IPS DF 4.7 (cell line): ENCODE results near the gene STT3B.

Source experiments
- DNase-seq: peaks from one replicate; pipeline ENCODE4 v3.0.0-alpha.2; 2013; ENCODE audit warnings: low spot score; ENCODE audit errors: extremely low read depth

Gene STT3B

DNA sequence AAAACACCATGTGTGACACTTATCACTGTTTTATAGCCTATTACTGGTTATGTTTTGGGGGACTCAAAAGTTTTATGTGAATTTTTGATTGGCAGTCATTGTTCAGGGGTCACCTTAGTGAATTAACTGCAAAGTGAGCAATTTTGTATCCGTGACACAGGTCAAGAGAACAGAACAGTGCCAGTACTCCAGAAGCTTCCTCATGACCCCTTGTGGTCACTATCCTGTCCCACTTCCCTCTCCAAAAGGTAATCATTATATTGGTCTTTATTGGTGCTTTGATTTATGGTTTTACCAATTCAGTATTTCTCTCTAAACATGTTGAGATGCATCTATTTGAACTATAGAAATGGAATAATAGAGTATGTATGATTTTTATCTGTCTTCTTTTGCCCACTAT, 107.1 kb downstream of the STT3B start:
- DNase-seq = no peak

DNA sequence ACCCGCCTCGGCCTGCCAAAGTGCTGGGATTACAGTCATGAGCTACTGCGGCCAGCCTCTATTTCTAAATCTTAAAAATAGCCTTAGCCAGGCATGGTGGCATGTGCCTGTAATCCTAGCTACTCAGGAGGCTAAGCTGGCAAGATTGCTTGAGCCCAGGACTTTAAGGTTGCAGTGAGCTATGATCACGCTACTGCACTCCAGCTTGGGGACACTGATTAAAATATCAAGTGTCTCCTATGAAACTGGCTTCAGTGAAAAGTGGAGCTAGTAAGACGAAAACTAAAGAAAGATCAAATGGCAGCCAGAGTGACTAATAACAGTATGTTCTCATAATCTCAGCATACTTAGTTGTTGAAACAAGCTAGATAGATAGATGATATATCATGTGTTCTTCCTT, 112.5 kb downstream of the STT3B start:
- DNase-seq = no peak

DNA sequence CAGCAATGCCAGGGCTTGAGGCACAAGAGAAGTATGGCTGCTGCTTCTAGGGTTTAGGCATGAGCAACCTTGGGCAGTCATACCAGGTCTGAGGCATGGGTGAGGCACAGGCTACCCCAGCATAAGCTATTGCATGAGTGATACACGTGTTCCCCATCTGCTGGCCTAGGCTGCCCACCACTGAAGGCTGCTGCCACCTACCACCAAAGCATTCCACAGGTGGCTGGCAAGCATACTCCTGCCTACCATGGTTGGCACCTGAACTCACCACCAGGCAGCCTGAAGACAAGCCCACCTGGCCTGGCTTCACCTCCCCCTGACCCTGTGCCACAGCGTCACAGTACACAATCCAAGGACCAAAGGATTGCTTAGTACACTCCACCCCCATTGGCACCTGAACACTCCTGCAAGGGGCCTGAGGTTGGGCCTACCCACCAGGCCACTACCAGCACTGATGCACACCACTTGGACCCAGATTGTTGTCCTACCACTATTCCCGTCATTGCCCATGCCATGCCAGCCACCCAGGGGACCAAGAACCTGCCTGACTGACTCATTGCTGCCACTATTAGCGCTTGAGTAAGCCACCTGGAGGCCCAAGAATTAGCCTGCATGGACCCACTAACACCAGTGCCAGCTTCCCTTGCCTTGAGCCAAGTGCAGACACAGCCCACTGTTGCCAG, 115.7 kb downstream of the STT3B start:
- DNase-seq = no peak

DNA sequence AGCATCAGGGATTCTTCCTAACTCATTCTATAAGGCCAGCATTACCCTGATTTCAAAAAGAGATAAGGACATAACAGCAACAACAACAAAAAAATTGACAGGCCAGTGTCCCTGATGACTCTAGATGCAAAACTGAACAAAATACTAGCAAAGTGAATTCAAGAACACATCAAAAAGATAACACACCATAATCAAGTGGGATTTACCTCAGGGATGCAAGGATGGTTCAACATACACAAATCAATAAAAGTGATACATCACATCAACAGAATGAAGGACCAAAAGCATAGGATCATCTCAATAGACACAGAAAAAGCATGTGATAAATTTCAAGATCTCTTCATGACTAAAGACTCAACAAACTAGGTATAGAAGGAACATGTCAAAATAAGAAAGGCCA, 119.6 kb downstream of the STT3B start:
- DNase-seq = no peak

DNA sequence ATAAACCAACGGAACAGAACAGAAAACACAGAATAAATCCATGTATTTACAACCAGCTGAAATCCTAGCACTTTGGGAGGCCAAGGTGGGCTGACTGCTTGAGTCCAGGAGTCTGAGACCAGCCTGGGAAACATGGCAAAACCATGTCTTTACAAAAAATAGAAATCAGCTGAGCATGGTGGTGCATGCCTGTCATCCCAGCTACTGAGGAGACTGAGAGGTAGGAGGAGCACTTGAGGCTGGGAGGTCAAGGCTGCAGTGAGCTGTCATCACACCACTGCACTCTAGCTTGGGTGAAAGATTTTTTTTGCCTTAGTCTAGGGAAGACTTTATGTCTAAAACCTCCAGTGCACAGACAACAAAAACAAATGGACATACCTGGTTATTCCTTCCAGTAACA, 120.7 kb downstream of the STT3B start:
- no peak for DNase-seq

DNA sequence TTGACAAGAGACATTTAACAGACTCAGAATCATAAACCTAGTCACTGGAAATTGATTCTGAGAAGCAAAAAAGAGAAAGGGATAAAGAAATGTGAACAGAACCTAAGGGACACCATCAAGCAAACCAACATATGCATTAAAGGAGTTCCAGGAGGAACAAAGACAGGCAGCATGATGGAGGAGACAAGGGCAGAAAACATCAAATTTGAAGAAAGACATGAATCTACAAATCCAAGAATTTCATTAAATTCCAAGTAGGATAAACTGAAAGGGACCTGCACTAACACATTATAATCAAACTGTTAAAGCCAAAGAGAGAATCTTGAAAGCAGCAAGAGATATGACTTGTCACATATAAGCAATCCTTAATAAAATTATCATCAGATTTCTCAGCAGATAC, 122.3 kb downstream of the STT3B start:
- DNase-seq = no peak

DNA sequence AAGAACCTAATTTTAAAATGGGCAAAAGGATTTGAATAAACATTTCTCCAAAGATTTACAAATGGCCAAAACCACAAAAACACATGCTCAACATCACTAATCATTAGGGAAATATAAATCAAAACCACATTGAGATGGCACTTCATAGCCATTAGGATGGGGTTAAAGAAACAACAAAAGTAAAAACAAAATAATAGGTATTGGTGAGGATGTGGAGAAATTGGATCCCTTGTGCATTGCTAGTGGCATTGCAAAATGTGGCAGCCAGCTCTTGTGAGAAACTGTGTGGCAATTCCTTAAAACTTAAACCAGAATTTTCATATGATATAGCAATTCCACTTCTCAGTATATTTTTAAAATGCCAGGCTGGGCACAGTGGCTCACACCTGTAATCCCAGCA, 126.5 kb downstream of the STT3B start:
- no peak for DNase-seq

DNA sequence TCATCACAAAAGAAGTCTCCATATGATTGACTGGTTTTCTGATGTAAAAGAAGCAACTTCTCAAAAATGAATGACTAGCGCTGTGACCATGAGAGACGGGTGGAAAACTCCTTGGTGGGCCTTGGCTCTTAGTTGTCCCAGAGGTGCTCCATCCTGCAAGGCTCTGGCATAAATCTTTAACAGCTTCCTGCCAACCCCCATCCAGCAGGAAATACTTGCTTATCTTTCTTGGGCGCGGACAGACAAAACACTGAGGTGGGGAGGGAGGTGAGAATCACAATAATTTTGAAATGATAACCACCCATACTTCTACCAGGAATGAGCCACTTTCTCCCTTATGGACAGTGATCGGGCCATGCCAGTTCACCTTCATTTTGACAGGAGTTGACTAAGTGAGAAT, 128.6 kb downstream of the STT3B start:
- DNase-seq = no peak

DNA sequence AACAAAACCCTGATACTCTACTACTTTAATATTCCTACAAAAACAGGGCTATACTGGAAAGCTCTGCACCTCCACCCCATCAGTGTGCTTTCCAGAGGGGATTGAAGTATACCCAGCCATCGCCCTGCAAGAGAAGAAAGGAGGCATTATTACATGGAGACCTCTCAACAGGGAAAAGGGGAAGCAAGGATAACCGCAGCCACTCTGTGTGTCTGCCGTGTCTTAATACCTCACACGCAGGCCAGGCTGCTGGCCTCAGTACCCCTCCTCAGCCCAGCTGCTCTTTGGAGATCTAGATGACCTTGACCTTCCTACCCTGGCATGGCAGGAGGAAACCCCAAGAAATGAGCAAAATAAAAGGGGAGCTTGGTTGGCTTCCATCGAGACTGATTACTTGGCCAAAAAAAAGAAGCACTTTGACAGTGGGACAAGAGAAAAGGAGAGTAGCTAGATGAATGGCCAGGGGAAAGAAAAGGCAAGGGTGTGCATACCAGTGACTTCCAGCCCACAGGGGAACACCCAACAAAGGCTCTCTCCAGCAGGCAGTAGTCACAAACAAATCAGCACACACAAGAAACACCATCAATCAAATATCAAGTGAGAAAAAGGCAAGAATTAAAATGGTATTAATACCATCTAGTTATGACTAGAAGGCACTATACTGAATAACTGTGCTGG, 129.4 kb downstream of the STT3B start:
- DNase-seq = no peak

DNA sequence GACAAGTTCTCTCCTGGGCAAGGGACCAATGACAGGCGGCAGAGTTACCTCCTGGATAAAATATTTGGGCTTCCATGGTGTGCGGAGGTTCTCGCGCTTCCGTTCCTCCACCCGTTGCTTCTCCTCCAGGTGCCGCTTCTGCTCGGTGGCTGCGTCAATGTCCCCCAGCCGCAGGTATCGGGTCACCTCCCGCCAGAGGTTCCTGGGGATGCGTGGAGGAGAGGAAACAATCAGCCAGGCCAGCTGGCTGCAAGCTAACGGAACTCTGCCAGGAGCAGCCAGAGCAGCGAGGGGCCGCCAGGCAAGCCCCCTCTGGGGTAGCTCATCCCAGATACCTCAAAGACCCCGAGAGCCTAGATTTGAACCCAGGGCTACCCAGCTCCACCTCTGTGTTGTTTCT, 131.3 kb downstream of the STT3B start:
- DNase-seq = no peak

DNA sequence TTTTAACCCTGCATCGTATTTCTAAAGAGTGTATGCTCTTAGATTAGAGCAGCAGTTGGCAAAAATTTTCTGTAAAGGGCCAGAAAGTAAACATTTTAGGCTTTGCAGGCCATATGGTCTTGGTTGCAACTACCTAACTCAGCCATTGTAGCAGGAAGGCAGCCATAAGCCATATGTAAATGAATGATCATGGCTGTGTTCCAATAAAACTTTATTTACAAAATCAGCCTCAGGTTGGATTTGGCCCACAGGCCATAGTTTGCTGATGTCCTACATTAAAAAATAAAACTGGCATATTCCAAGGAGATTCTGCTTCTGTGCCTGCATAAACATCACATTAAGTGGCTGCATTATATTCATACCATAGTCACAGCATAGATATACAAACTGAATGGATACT, 134.9 kb downstream of the STT3B start:
- no peak for DNase-seq

DNA sequence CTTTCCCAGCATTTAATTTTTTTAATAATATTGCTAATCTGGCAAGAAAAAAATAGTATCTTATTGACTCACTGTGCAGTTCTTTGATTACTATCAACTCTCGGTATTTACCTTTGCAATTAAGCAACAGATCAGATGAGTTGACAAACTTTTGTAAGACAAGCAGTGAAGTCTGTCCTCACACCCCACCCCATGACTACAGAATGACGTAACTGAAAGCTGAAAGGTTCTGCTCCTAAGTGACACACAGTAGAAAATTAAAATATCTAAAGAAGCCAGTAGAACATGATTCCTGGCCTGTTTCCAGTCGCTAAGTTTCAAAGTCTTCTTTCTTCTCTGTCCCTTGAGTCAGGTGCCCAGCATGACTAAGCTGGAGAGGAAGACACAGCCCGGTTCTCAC, 135.5 kb downstream of the STT3B start:
- DNase-seq = no peak

DNA sequence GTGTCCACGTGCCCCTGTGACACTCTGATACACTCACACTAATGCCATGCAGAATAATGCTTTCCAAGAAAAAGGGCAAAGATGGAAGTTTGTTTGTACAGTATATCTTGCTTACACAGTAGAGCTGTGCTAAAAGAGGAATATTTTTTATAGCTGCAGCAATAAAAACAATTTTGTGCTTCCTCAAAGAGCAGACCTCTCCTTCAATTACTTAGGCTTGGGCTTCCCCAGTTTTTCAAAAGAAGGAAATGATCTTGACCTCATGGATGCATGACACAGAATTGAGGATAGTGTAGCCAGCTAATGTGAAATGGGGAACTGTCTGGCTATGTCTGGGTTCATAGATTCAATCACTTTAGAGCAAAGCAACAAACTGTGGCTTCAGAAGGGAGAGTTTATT, 137.4 kb downstream of the STT3B start:
- DNase-seq = no peak

DNA sequence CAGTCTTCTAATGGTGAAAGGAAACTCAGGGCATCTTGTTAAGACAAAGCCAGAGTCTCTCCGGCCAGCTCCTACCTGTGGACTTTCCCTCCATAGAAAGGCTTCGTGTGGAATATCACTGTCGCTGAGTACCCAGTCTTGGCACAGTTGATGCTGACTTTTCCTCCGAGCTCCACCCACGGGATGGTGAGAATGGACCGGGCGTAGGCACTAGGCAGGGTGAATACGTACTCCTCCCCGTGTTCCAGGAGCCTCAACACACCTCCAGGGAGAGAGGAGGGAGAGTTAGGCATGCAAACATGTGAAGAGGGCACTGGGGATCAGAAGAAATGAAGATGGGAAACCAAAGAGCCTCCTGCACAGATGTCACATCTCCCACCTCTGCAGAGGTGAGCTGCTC, 138.0 kb downstream of the STT3B start:
- DNase-seq = no peak

DNA sequence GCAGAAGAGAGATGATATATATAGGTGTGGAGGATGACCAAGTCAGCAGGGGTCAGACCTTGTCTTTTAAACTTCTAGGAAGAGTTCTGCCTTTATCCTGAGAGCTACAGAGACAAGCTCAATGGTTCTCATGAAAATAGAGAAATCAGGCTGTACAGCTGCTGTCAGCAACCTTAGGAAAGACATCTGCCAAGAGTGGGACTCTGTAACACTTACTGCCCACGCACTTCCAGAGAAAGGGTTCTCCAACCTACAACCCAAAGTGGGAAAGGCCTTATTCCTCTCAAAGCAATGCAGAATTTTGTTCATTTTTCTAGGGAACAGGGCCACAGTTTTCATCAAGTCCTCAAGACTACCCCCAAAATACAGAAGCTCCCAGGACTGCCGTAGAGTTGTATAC, 138.7 kb downstream of the STT3B start:
- DNase-seq = no peak

DNA sequence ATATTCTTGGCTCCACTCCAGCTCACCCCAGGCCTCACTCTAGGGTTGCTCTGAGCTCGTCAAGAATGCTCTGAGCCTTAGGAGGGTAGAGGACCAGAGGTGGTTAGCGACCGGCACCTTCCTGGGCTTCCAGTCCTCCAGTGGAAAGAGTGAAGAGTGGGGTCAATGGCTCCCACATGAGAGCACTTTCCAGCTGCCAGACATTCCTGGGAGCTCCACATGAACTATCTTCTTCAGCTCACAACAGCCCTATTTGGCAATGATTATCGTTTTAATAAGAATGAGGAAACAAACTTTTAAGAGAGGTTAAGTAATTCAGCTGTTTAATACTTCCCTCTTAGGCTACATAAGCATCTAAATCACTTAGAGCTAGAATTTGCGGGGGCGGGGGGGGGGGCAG, 139.3 kb downstream of the STT3B start:
- DNase-seq = no peak

DNA sequence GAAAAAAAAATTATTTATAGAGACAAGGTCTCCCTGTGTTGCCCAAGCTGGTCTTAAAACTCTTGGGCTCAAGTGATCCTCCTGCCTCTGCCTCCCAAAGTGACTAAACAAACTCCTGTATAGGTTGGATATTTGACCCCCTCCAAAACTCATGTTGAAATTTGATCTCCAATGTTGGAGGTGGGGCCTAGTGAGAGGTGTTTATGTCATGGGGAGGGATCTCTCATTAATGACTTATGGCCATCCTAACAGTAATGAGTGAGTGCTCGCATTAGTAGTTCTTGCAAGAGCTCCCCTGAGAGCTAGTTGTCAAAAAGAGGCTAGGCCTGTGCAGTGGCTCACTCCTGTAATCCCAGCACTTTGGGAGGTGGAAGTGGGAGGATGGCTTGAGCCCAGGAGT, 141.2 kb downstream of the STT3B start:
- no peak for DNase-seq

DNA sequence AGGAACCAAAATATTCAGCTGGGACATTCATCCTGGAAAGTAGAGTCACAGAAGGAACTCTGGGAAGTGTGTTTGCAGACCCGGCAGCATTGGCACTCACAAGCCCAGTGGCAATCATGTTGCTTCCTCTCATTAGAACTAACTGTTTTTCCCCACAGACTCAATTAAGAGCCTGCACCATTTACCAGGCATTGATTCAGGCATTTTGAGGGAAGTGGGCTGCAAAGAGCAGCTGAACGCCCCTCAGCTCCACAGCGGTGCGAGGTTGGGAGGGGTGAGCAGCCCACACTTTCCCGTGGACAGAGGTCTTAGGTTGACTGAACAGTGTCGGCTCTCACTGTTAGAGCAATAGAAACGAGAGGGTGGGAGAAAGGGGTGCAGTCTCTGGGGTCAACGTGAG, 143.8 kb downstream of the STT3B start:
- no peak for DNase-seq

DNA sequence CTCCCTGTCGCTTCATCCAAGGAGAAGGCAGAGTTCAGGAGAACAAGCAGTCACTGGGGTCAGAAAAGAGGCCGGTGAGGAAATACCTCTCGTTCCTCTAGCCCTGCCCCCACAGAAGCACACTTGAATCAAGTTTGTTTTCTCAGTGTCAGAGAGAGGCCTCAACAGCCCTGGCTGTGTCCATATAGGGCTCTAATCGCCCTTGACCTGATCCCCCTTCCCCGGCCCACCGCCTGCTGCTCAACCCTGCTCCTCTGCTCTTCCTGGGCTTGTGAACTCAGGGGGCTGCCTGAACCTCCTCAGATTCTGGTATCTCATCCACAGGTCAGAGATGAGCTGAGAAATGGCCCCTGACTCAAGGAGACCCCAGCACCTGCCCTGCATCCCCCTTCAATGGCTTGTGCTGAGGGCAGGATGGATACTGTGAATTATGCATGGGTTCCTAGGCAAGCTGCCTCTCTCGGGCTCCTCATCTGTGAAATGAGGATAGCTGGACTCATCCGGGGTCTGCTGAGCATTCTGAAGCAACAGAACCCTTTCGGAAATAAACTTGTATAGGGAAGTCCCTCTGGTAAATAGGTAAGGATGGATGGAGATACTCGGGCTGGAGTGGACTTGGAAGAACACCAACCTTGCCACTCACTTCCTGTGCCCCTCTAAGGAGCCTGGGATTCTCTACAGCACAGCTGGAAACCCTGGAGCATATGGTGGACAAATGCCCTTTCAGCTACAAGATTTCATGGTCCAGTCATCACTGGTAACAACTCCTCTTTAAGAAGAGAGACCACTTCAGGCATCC, 147.5 kb downstream of the STT3B start:
- DNase-seq = no peak
